ENCODE data around the gene DNAH1.

Gene DNAH1

DNA sequence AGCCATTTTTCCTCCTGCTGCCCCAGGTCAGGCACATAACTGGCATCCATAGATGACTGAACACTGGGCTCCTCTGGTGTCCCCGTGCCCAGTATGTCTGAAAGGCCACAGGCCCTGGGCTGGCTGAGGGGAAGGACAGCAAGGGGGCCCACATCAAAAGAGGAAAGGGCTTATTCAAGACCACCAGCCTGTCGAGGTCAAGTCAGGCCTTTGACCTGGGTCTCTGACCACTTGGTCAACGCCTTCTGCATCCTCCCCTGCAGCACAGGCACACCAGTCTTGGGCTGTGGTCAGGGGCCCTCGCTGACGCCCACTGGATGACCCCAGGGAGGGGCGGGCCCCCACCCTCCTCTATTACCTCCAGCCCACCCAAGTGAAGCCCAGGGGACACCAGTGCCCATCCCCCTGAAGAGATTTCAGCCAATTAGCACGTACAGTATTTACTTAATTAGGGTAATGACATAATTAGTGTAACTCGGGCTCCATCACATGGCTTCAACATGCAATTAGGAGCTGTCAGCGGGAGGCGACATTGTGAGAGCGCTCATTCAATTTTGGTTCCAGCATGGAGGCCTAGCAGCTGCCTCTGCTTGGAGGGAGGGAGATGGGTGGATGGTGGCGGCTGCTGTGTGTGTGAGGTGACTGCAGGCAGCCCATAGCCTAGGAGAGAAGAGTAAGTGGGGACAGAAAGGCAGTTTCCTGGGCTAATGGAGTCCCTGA lies 13.5 kb upstream of the DNAH1 start:
- peaks cover 22% of the 10 kb centered on the region for H3K4me1 ChIP-seq (ENCODE audit: control insufficient read depth, insufficient read depth, low read depth, low read length)
- H2BK120ac ChIP-seq (ENCODE audit: low read depth, low read length), result no peak overlapping the region
- no peak overlapping the region for H2BK5ac ChIP-seq (ENCODE audit: low read depth, low read length, poor library complexity, severe bottlenecking)
- peaks cover 13 to 19% of the 10 kb centered on the region in 2 experiments for H3K27me3 ChIP-seq (ENCODE audit: control insufficient read depth in 1 of 2, insufficient read depth in 1 of 2, low read length in 2 of 2)
- H3K4me3 ChIP-seq (ENCODE audit: insufficient read depth in 1 of 2, low read depth in 1 of 2, low read length in 2 of 2), result no peak overlapping the region
- no peak overlapping the region for H4K8ac ChIP-seq (ENCODE audit: low read length)
- no peaks in the 10 kb centered on the region for H3K9me3 ChIP-seq (ENCODE audit: control insufficient read depth, low read length)
- no peak overlapping the region for H3K27ac ChIP-seq (ENCODE audit: low read length, poor library complexity, severe bottlenecking)
- no peak overlapping the region for H3K23ac ChIP-seq (ENCODE audit: low read length in 2 of 2)
- peak overlapping the region; percentile 13 for H2BK15ac ChIP-seq (ENCODE audit: low read depth, poor library complexity, severe bottlenecking)
- H3K9ac ChIP-seq (ENCODE audit: low read length), result no peak overlapping the region
- WGBS, result 77% methylated on average over 11 of the region's 12 CpGs
- H3K4ac ChIP-seq (ENCODE audit: low read depth in 1 of 2, low read length in 2 of 2), result no peak overlapping the region
- no peak overlapping the region for H2AFZ ChIP-seq (ENCODE audit: low read depth, low read length)
- no peaks in the 10 kb centered on the region for H3K36me3 ChIP-seq (ENCODE audit: control insufficient read depth in 1 of 2, insufficient read depth in 2 of 2, low read depth in 1 of 2, low read length in 2 of 2)
- no peak overlapping the region for H2BK12ac ChIP-seq (ENCODE audit: low read length in 2 of 2)
- no peak overlapping the region for H3K14ac ChIP-seq (ENCODE audit: low read length in 2 of 2)
- no peak overlapping the region for H3K4me2 ChIP-seq (ENCODE audit: low read length, poor library complexity, severe bottlenecking)
- H4K91ac ChIP-seq (ENCODE audit: low read length), result no peak overlapping the region
- no peak overlapping the region for H3K18ac ChIP-seq (ENCODE audit: low read depth in 1 of 2, low read length in 2 of 2)
- no peaks in the 10 kb centered on the region for H3K79me1 ChIP-seq (replicated peaks; ENCODE audit: low read length, poor library complexity, severe bottlenecking)
- DNase-seq, result no peak
- no peak overlapping the region for H2AK5ac ChIP-seq (ENCODE audit: low read length, severe bottlenecking)

DNA sequence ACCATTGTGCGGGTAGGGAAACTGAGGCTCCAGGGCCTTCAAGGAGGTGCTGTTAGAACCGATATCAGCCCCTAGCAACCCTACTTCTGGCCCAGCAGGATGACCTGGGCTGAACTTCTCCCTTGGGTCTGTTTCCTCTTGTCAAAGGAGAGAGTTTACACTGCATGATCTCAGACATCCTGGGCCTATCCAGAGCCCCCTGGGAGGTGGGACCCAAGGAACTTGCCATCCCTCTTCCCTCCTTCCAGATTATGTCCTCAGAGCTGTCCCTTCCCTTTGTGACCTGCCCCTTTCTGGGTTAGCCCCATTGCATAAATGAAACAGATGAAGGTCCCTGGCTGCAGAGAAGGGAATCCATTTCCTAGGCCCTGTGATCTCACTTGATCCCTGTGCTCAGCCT lies 12.3 kb upstream of the DNAH1 start:
- no peaks in the 10 kb centered on the region for H3K36me3 ChIP-seq (ENCODE audit: control insufficient read depth in 1 of 2, insufficient read depth in 2 of 2, low read depth in 1 of 2, low read length in 2 of 2)
- H2AK5ac ChIP-seq (ENCODE audit: low read length, severe bottlenecking), result no peak overlapping the region
- no peak overlapping the region for H2BK15ac ChIP-seq (ENCODE audit: low read depth, poor library complexity, severe bottlenecking)
- H4K91ac ChIP-seq (ENCODE audit: low read length), result no peak overlapping the region
- 69% methylated on average over 2 of the region's 2 CpGs for WGBS
- no peaks in the 10 kb centered on the region for H3K79me1 ChIP-seq (replicated peaks; ENCODE audit: low read length, poor library complexity, severe bottlenecking)
- H2BK5ac ChIP-seq (ENCODE audit: low read depth, low read length, poor library complexity, severe bottlenecking), result no peak overlapping the region
- no peak overlapping the region for H4K8ac ChIP-seq (ENCODE audit: low read length)
- H3K4me2 ChIP-seq (ENCODE audit: low read length, poor library complexity, severe bottlenecking), result no peak overlapping the region
- no peak overlapping the region for H3K4ac ChIP-seq (ENCODE audit: low read depth in 1 of 2, low read length in 2 of 2)
- H2BK120ac ChIP-seq (ENCODE audit: low read depth, low read length), result no peak overlapping the region
- no peak overlapping the region for H2BK12ac ChIP-seq (ENCODE audit: low read length in 2 of 2)
- H3K4me3 ChIP-seq (ENCODE audit: insufficient read depth in 1 of 2, low read depth in 1 of 2, low read length in 2 of 2), result no peak overlapping the region
- peaks cover 4 to 9% of the 10 kb centered on the region in 2 experiments for H3K27me3 ChIP-seq (ENCODE audit: control insufficient read depth in 1 of 2, insufficient read depth in 1 of 2, low read length in 2 of 2)
- DNase-seq, result no peak
- no peak overlapping the region for H3K27ac ChIP-seq (ENCODE audit: low read length, poor library complexity, severe bottlenecking)
- no peak overlapping the region for H3K14ac ChIP-seq (ENCODE audit: low read length in 2 of 2)
- H3K9ac ChIP-seq (ENCODE audit: low read length), result no peak overlapping the region
- no peak overlapping the region for H3K18ac ChIP-seq (ENCODE audit: low read depth in 1 of 2, low read length in 2 of 2)
- H3K23ac ChIP-seq (ENCODE audit: low read length in 2 of 2), result no peak overlapping the region
- no peak overlapping the region for H2AFZ ChIP-seq (ENCODE audit: low read depth, low read length)
- peaks cover 21% of the 10 kb centered on the region for H3K4me1 ChIP-seq (ENCODE audit: control insufficient read depth, insufficient read depth, low read depth, low read length)
- H3K9me3 ChIP-seq (ENCODE audit: control insufficient read depth, low read length), result no peaks in the 10 kb centered on the region

DNA sequence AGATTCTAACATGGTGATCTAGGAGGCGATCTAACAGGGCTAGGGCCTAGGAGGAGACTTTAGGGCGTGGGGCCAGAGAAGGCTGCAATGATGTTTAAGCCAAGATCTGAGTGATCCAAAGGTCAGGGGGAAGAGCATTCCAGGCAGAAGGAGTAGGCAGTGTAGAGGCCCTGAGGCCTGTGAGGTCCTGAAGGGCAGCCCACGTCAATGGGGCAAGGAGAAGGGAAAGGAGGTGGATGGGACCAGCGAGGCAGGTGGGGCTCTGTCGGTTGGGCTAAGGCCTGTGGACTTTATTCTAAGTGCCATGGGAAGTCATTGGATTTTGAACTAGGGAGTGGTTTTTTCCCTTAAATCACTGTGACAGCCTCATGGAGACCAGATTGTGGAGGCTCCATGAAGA lies 10.2 kb upstream of the DNAH1 start:
- 93% methylated on average over 5 of the region's 5 CpGs for WGBS
- Histone ChIP-seq H3K79me1 (replicated peaks; ENCODE audit: low read length, poor library complexity, severe bottlenecking) (no peaks in the 10 kb centered on the region), H3K18ac (ENCODE audit: low read depth in 1 of 2, low read length in 2 of 2) (no peak overlapping the region), H3K14ac (ENCODE audit: low read length in 2 of 2) (no peak overlapping the region), H3K23ac (ENCODE audit: low read length in 2 of 2) (no peak overlapping the region), H2BK5ac (ENCODE audit: low read depth, low read length, poor library complexity, severe bottlenecking) (no peak overlapping the region), H3K9ac (ENCODE audit: low read length) (no peak overlapping the region), H2AK5ac (ENCODE audit: low read length, severe bottlenecking) (no peak overlapping the region), H3K36me3 (ENCODE audit: control insufficient read depth in 1 of 2, insufficient read depth in 2 of 2, low read depth in 1 of 2, low read length in 2 of 2) (peaks cover 4 to 10% of the 10 kb centered on the region in 2 experiments), H4K8ac (ENCODE audit: low read length) (no peak overlapping the region), H2BK12ac (ENCODE audit: low read length in 2 of 2) (no peak overlapping the region), H3K27me3 (ENCODE audit: control insufficient read depth in 1 of 2, insufficient read depth in 1 of 2, low read length in 2 of 2) (no peaks in the 10 kb centered on the region), H2AFZ (ENCODE audit: low read depth, low read length) (no peak overlapping the region), H2BK15ac (ENCODE audit: low read depth, poor library complexity, severe bottlenecking) (no peak overlapping the region), H3K9me3 (ENCODE audit: control insufficient read depth, low read length) (no peaks in the 10 kb centered on the region), H3K4me2 (ENCODE audit: low read length, poor library complexity, severe bottlenecking) (no peak overlapping the region), H3K4ac (ENCODE audit: low read depth in 1 of 2, low read length in 2 of 2) (no peak overlapping the region), H3K4me1 (ENCODE audit: control insufficient read depth, insufficient read depth, low read depth, low read length) (peaks cover 6% of the 10 kb centered on the region), H2BK120ac (ENCODE audit: low read depth, low read length) (no peak overlapping the region), H3K4me3 (ENCODE audit: insufficient read depth in 1 of 2, low read depth in 1 of 2, low read length in 2 of 2) (no peak overlapping the region), H4K91ac (ENCODE audit: low read length) (no peak overlapping the region), H3K27ac (ENCODE audit: low read length, poor library complexity, severe bottlenecking) (no peak overlapping the region)
- DNase-seq, result no peak

DNA sequence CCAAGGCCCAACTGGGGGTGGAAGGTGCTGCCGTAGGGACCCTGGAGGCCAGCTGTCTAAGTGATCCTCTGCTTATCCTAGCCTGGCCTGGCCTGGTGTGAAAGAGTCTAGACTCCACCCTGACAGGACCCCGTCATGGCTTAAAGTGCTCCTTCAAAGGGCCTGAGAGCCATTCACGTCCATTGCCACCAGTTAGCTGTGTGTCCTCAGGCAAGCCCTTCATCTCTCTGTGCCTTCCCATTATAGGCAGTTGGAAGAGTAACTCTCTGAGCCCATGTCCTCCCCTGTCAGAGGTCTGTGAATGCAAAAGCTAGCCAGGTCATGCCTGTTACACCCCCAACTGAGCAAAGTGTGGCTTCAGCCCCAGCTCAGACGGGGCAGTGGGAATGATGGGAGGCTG lies 9.1 kb upstream of the DNAH1 start:
- Histone ChIP-seq H3K14ac (ENCODE audit: low read length in 2 of 2) (peak overlapping the region in 1 of 2 experiments; percentile 9), H3K4me3 (ENCODE audit: insufficient read depth in 1 of 2, low read depth in 1 of 2, low read length in 2 of 2) (no peak overlapping the region), H3K4me1 (ENCODE audit: control insufficient read depth, insufficient read depth, low read depth, low read length) (peaks cover 7% of the 10 kb centered on the region), H2BK5ac (ENCODE audit: low read depth, low read length, poor library complexity, severe bottlenecking) (no peak overlapping the region), H3K18ac (ENCODE audit: low read depth in 1 of 2, low read length in 2 of 2) (no peak overlapping the region), H2AK5ac (ENCODE audit: low read length, severe bottlenecking) (no peak overlapping the region), H3K79me1 (replicated peaks; ENCODE audit: low read length, poor library complexity, severe bottlenecking) (no peaks in the 10 kb centered on the region), H3K4me2 (ENCODE audit: low read length, poor library complexity, severe bottlenecking) (no peak overlapping the region), H3K23ac (ENCODE audit: low read length in 2 of 2) (no peak overlapping the region), H2BK12ac (ENCODE audit: low read length in 2 of 2) (no peak overlapping the region), H2AFZ (ENCODE audit: low read depth, low read length) (no peak overlapping the region), H4K8ac (ENCODE audit: low read length) (peak overlapping the region; percentile 39), H4K91ac (ENCODE audit: low read length) (no peak overlapping the region), H3K9me3 (ENCODE audit: control insufficient read depth, low read length) (no peaks in the 10 kb centered on the region), H3K27ac (ENCODE audit: low read length, poor library complexity, severe bottlenecking) (no peak overlapping the region), H3K36me3 (ENCODE audit: control insufficient read depth in 1 of 2, insufficient read depth in 2 of 2, low read depth in 1 of 2, low read length in 2 of 2) (peaks cover 4 to 13% of the 10 kb centered on the region in 2 experiments), H3K27me3 (ENCODE audit: control insufficient read depth in 1 of 2, insufficient read depth in 1 of 2, low read length in 2 of 2) (no peaks in the 10 kb centered on the region), H2BK120ac (ENCODE audit: low read depth, low read length) (no peak overlapping the region), H3K9ac (ENCODE audit: low read length) (no peak overlapping the region), H3K4ac (ENCODE audit: low read depth in 1 of 2, low read length in 2 of 2) (no peak overlapping the region), H2BK15ac (ENCODE audit: low read depth, poor library complexity, severe bottlenecking) (no peak overlapping the region)
- DNase-seq, result no peak
- 90% methylated on average over 4 of the region's 4 CpGs for WGBS

Data from mesenchymal stem cell (in vitro differentiated cells and primary cell).